ENCODE measurements around the gene TRIM59. TPM values are rescaled to one million over a fixed set of nuclear protein-coding genes. Genes with fewer than 3 reads are reported as not detected.

TRIM59 gene
- total and polyA plus RNA-seq, 9 of the 15 experiments (the other 6 are each of a cell fraction or from before 2014, with no cell fraction given), result 16.8 to 101 (median 34.8) TPM

DNA sequence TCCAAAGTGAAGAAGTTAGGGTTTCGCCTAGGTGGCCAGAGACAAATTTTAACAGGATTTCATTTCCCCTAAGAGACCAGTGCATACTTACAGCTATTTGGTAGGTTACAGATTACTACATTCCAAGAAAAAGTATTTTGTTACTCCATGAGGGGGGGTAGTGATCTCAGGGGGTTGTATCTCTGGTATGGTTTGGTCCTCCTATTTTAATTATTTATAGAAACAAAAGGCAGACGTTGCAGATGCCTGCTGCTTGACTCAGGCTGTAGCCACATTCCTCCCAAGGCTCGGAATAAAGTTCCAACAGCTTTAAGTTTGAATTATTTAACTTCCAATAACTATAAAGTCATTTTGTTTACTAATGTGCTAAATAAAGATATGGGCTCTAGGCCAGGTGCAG, 1.3 kb upstream of the TRIM59 start:
- Histone ChIP-seq H2AFZ (ENCODE audit: low read depth, low read length) (peak overlapping the region; percentile 92), H3K4me2 (ENCODE audit: insufficient read depth, low read length) (peak overlapping the region; percentile 94), H3K79me2 (ENCODE audit: control insufficient read depth, insufficient read depth, low read length) (peaks cover 47% of the 10 kb centered on the region), H3K4me1 (replicated peaks in 1 of 2; ENCODE audit: control insufficient read depth in 2 of 2, insufficient read depth in 2 of 2, low read length in 2 of 2) (peaks cover 15 to 34% of the 10 kb centered on the region in 2 experiments), H3K36me3 (ENCODE audit: control insufficient read depth, insufficient read depth, low read length) (peaks cover 13% of the 10 kb centered on the region; the same call in 2 of the 3 replicates), H3K9ac (ENCODE audit: insufficient read depth in 1 of 2, low read depth in 2 of 2, low read length in 2 of 2) (peak overlapping the region; percentile 95 to 99), H3K9me3 (replicated peaks; ENCODE audit: control insufficient read depth, insufficient read depth, low read depth, low read length) (no peaks in the 10 kb centered on the region), H4K20me1 (replicated peaks; ENCODE audit: control insufficient read depth, insufficient read depth, low read length) (no peaks in the 10 kb centered on the region), H3K27ac (ENCODE audit: extremely low read depth, low read depth, low read length) (peak overlapping the region; percentile 98), H3K27me3 (ENCODE audit: control insufficient read depth in 2 of 2, insufficient read depth in 2 of 2, low read length in 2 of 2) (no peaks in the 10 kb centered on the region), H3K9me1 (ENCODE audit: control insufficient read depth, insufficient read depth, low read length) (no peaks in the 10 kb centered on the region), H3K4me3 (peak overlapping the region; percentile 67)
- BruUV-seq (replicated peaks), result no TSS peak
- ChIA-PET CTCF (ENCODE audit: low intra/inter-chr PET ratio) (no interaction called here), POLR2A (interaction anchor here (0.6 to 5.2 kb wide), 12 partner anchors 8 to 335 kb away, joined by 3 to 51 read pairs (median 6); no protein-coding TSS in a partner anchor)
- ATAC-seq (no peak), DNase-seq (ENCODE audit: extremely low read depth in 1 of 4, low spot score in 3 of 4) (peak in 2 of 4 experiments; percentile 28 to 34), FAIRE-seq (no peak)
- in situ Hi-C loops (cut with MboI), result loop anchor here (25.0 kb wide), 1 partner anchor 564 kb away; no protein-coding TSS in a partner anchor
- intact Hi-C loops (cut with micrococcal nuclease), result no loop called here
- 12% methylated on average over 3 of the region's 3 CpGs for WGBS (ENCODE audit: insufficient coverage, low coverage, missing lambda C conversion rate)
- TF ChIP-seq HDAC3 (IDR thresholded peaks at IDR 0.05; ENCODE audit: borderline replicate concordance, partially characterized antibody), result no peak
- no peak for TF ChIP-seq MBD2 (IDR thresholded peaks at IDR 0.05; ENCODE audit: borderline replicate concordance, low read depth)
- TF ChIP-seq TSC22D4 (tag; IDR thresholded peaks at IDR 0.05), result no peak
- TF ChIP-seq ZBTB17 (CRISPR knock-in tag; IDR thresholded peaks at IDR 0.05), result no peak
- TF ChIP-seq, protein P1, sequence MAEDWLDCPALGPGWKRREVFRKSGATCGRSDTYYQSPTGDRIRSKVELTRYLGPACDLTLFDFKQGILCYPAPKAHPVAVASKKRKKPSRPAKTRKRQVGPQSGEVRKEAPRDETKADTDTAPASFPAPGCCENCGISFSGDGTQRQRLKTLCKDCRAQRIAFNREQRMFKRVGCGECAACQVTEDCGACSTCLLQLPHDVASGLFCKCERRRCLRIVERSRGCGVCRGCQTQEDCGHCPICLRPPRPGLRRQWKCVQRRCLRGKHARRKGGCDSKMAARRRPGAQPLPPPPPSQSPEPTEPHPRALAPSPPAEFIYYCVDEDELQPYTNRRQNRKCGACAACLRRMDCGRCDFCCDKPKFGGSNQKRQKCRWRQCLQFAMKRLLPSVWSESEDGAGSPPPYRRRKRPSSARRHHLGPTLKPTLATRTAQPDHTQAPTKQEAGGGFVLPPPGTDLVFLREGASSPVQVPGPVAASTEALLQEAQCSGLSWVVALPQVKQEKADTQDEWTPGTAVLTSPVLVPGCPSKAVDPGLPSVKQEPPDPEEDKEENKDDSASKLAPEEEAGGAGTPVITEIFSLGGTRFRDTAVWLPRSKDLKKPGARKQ (CRISPR knock-in tag; IDR thresholded peaks at IDR 0.05), result no peak
- TF ChIP-seq, protein P2, sequence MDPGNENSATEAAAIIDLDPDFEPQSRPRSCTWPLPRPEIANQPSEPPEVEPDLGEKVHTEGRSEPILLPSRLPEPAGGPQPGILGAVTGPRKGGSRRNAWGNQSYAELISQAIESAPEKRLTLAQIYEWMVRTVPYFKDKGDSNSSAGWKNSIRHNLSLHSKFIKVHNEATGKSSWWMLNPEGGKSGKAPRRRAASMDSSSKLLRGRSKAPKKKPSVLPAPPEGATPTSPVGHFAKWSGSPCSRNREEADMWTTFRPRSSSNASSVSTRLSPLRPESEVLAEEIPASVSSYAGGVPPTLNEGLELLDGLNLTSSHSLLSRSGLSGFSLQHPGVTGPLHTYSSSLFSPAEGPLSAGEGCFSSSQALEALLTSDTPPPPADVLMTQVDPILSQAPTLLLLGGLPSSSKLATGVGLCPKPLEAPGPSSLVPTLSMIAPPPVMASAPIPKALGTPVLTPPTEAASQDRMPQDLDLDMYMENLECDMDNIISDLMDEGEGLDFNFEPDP (CRISPR knock-in tag; IDR thresholded peaks at IDR 0.05), result no peak
- TF ChIP-seq, protein P3, sequence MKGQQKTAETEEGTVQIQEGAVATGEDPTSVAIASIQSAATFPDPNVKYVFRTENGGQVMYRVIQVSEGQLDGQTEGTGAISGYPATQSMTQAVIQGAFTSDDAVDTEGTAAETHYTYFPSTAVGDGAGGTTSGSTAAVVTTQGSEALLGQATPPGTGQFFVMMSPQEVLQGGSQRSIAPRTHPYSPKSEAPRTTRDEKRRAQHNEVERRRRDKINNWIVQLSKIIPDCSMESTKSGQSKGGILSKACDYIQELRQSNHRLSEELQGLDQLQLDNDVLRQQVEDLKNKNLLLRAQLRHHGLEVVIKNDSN (CRISPR knock-in tag; IDR thresholded peaks at IDR 0.05), result no peak
- TF ChIP-seq, protein P4, sequence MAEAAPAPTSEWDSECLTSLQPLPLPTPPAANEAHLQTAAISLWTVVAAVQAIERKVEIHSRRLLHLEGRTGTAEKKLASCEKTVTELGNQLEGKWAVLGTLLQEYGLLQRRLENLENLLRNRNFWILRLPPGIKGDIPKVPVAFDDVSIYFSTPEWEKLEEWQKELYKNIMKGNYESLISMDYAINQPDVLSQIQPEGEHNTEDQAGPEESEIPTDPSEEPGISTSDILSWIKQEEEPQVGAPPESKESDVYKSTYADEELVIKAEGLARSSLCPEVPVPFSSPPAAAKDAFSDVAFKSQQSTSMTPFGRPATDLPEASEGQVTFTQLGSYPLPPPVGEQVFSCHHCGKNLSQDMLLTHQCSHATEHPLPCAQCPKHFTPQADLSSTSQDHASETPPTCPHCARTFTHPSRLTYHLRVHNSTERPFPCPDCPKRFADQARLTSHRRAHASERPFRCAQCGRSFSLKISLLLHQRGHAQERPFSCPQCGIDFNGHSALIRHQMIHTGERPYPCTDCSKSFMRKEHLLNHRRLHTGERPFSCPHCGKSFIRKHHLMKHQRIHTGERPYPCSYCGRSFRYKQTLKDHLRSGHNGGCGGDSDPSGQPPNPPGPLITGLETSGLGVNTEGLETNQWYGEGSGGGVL (CRISPR knock-in tag; IDR thresholded peaks at IDR 0.05), result no peak
- TF ChIP-seq RFX1 (IDR thresholded peaks at IDR 0.05), result no peak
- no peak for TF ChIP-seq SIN3B (IDR thresholded peaks at IDR 0.05; ENCODE audit: low read depth)
- no peak for TF ChIP-seq ZBED1 (IDR thresholded peaks at IDR 0.05)
- TF ChIP-seq FUS (optimal IDR thresholded peaks at IDR 0.05; ENCODE audit: low read depth, low read length), result no peak
- TF ChIP-seq ZNF584 (CRISPR knock-in tag; IDR thresholded peaks at IDR 0.05; ENCODE audit: low read depth), result 0 out of 2 replicates have a peak, but pooled peaks have one; percentile 13
- TF ChIP-seq PRPF4 (IDR thresholded peaks at IDR 0.05; ENCODE audit: insufficient read depth, low read depth, low read length, poor library complexity, severe bottlenecking), result no peak
- TF ChIP-seq, protein P5, sequence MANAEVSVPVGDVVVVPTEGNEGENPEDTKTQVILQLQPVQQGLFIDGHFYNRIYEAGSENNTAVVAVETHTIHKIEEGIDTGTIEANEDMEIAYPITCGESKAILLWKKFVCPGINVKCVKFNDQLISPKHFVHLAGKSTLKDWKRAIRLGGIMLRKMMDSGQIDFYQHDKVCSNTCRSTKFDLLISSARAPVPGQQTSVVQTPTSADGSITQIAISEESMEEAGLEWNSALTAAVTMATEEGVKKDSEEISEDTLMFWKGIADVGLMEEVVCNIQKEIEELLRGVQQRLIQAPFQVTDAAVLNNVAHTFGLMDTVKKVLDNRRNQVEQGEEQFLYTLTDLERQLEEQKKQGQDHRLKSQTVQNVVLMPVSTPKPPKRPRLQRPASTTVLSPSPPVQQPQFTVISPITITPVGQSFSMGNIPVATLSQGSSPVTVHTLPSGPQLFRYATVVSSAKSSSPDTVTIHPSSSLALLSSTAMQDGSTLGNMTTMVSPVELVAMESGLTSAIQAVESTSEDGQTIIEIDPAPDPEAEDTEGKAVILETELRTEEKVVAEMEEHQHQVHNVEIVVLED (CRISPR knock-in tag; IDR thresholded peaks at IDR 0.05), result no peak
- TF ChIP-seq TEAD2 (tag; IDR thresholded peaks at IDR 0.05), result 0 out of 2 replicates have a peak, but pooled peaks have one; percentile 17
